Mammary epithelial cell (primary cell): ENCODE results near the gene AGXT2.

Experiments
- CTCF ChIP-seq, 2 donors: IDR thresholded peaks in 1 of 2; conservative IDR thresholded peaks in 1 of 2; 2 replicates each; pipeline ENCODE4 v1.5.1; 2011 to 2012; ENCODE audit warnings: inconsistent platforms in 2 of 2, low read length in 2 of 2, mild to moderate bottlenecking in 2 of 2, control low read depth in 1 of 2, low read depth in 1 of 2; ENCODE audit not compliant: insufficient read depth in 1 of 2; ENCODE audit errors: extremely low read depth in 1 of 2
- EZH2 ChIP-seq: IDR thresholded peaks from 2 replicates; pipeline ENCODE4 v1.6.1; 2012; ENCODE audit warnings: low read length, inconsistent platforms, borderline replicate concordance

GRCh38 chr5:35026280-35026840 is 21.4 kb downstream of the AGXT2 start:
- TF ChIP-seq CTCF (conservative IDR thresholded peaks at IDR 0.05 in 1 of 2, IDR thresholded peaks at IDR 0.05 in 1 of 2; ENCODE audit: extremely low read depth in 1 of 2, insufficient read depth in 1 of 2, low read depth in 1 of 2, low read length in 2 of 2) (no peak), EZH2 (no peak)
